COLO668 (cell line): ENCODE data around the gene PRSS23.
A peak's percentile ranks its signal among the peaks of the same experiment; 100 is the strongest.

Source experiments
- DNase-seq: peaks from one replicate; lab custom pipeline; 2025; ENCODE audit not compliant: unreplicated experiment; lab: John Stamatoyannopoulos, UW

PRSS23 gene

DNA sequence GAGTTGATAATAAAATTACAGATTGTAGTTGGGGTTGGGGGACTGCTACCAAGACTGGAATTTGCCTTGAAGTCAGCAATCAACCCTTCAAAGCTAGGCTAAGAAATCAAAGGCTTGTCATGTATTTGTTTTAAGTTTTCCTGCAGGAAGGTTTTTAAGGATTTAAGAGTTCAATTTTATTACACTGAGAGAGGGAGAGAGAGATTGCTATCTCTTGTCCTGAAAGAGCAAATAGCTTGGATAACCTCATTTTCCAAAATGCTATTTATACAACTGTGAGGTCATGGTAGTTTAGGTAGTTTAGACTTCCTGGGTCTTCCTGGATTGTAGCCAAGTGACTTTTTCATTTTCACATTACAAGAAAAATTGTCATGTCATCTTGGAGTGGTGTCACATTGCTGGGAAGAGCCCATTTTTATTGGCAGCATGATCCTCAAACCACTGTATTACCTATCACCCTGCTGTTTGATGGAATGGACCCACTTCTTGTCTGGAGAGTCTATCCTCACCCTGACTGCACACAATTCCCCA is 10.1 kb upstream of the PRSS23 start:
- no peak for DNase-seq

GRCh38 chr11:86790867-86791849 is 9.2 kb upstream of the PRSS23 start:
- no peak for DNase-seq

DNA sequence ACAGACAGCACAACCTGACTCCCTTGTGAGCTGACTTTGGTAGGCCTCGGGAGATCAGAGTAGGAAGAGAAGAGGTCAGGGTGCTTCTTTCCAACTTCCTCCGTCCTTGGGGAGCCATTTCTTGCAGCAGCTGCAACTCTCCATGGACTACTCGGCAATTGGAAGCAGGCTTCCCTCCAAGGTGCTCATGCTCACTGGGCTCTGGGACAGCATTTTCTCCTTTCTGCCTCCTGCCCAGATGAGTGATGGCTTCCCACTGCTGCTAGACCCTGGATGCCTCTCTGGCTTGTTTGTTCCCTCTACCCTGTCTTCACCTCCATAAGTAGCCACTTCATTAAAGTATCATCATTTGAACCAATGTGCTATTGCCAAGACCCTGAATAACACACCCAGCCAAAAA is 8.2 kb upstream of the PRSS23 start:
- no peak for DNase-seq

DNA sequence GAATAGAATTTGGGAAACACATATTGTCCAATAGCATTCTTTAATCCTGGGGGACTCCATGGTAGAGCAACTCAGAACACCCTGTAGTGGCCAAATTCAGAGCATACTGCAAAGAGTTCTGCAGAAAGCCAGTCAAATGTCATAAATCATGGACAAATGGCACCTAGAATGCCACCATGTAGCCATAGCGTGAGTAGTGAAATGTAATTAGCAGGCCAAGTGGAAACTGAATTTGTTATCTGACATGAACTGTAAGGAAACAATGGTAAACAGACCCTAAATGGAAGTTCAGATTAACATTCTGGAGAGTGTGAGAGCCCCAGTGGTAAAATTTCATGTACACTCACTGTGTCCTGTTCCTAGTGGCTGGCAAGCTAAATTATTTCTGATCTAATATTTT is 7.0 kb upstream of the PRSS23 start:
- no peak for DNase-seq

DNA sequence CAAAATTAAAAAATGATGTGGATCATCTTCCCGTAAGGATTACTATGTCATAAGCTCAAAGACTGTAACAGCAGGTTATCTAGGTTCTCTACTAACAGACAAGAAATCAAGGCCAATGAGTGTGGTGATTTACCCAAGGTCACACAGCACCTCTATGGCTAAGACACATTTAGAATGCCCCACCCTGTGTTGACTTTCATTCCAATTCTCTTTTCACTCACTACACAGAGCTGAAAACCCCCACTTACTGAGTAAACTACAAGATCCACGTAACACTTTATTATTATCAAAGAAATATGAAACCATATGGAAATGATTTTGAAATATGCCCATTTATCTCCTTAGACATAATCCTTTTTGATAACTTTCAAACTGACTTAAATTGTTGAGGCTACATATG is 4.8 kb upstream of the PRSS23 start:
- no peak for DNase-seq

DNA sequence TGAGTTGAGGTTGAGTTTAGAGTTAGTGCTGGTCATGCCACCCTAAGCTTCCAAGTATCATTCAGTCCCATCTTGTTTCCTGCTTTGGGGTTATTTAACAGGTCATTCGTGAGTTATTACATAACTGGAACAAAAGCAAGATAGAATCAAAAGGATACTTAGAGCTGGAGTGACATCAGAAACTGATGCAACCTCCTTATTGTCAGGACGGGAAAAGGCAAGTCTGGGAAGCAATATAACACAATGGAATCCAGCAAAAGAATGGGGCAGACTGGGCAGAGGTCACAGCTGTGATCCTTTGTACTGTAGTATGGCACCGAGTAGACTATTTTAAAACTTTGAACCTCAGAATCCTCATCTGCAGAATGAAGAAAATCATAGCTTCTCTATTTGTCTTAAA is 4.4 kb upstream of the PRSS23 start:
- no peak for DNase-seq

DNA sequence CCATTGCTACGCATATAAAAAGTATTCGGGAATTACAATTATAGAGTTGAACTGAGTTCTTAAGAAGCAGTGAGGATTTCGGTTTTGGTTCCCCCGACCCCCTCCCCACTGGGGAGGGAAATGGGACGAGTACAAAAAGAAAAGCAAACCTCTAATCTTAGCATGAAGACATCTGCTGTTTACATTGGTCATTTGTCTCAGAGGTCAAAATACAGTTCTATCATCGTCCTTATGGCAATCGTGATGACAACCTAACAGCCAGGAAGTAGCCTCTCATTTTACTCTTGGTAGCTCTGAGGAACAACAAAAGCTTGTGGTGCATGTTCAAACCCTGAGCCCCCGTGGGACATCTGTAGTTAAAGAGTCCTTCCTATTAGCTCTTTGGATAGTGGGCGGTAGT is 3.2 kb upstream of the PRSS23 start:
- DNase-seq: no peak

DNA sequence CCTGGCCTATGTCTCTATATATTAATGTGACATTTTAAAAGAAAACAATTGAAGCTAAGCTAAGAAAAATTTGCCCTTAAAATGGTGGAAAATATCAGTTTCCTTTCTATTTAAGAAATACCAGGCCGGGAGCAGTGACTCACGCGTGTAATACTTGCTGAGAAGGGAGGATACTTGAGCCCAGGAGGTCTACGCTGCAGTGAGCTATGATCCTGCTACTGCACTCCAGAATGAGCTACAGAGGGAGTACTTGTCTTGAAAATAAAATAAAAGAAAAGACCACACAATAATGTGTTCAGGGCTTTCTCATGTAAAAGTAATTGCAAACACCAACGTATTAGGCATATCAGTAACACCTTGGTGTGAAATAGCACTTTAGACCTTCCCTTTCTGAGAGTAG is 1.4 kb upstream of the PRSS23 start:
- DNase-seq: no peak

GRCh38 chr11:86799680-86800075 is 664 bp upstream of the PRSS23 start:
- DNase-seq: no peak

DNA sequence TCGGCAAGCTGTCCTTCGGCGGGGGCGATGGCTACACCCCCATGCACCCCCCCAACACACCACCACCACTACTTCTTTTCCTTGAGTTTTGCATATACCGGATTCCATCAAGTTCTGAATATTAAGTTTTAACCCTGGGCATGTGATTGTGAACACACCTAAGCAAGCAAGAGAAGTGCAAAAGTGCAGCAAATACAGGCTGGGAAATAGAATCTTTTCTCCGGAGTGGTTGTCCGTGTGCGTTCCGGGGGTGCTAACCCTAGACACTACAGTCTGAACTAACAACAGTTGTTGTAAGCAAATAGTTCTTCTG is 574 bp downstream of the PRSS23 start:
- DNase-seq: no peak

- no peak for DNase-seq
Observed at GRCh38 chr11:86801364-86801763, 1.0 kb downstream of the PRSS23 start.

DNA sequence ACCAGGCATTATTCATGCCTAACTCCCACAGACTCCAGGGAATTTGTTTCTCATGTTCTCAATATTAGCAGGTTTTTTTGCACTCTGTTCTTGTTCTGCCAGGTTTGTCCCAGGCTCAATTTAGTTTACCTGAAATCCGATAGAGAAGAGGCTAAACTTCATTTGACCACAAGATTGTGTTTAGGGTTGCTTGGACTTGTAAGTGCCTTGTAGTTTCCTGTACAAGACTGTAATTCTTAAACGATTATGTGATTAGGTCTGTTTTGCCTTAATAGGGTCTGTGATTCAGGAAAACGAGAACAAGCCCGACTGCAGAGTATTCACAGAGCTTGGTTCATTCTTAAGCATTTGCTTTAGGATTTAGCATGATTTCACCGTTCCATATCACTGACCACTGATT is 1.8 kb downstream of the PRSS23 start:
- DNase-seq: no peak

DNA sequence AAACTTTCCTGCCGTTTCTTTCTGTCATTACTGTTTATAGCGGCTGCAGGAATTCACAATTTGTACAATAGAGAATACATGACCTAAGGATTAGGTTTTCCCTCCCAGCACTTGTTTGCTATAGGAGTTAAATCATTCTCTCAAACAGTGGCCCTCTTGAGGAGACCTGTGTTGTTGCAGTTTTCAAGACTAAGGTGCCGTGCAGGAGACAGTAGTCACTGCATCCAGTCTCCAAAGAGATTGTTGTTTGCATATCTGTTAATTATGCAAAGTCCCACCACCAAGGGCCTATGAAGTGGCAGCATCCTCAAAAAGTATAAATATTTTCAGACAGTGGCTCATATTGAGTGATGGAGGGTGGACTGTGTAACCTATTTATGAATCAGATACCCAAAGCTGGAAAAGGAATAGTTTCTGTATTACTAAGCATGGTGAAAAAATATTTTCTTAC is 2.3 kb downstream of the PRSS23 start:
- peak; percentile 22 for DNase-seq

- no peak for DNase-seq
Observed at GRCh38 chr11:86803136-86804045, 3.0 kb downstream of the PRSS23 start.

DNA sequence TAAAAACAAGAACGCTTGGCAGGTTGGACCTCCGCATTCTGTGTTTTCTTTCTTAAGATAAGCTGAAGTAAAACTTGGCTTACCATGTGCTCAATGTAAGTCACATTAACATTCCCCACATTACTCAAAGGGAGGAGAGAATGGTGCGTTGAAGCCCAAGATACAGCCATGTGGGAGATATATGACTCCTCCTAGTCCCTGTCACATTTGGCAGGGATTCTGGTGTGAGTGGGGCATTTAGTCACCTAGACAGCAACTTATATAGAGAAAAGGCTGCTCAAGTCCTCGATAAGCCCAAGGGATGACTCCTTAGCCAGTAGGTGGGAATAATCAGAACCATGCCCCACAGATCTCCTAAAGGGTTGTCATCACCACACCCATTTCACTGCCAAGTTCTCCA is 4.6 kb downstream of the PRSS23 start:
- DNase-seq: no peak

DNA sequence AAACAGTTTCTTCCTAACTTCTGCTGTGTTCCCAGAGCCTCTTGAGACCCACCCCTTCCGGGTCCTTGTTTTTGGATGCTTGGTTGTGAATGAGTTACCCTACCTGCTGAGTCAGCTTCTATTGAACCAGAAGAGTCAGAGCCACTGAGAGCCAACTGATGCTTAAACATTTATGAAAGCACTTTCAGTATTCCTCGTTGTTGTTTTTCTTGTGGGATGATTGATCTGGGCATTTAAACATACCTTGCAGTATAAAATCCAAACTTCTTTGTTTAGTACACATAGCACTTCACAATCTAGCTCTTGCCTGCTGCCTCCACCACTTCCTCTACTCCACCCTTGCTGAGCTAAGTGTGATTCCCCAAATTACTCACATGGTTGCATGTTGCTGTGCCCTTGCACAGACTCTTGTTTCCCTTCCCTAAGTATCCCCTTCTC is 5.5 kb downstream of the PRSS23 start:
- no peak for DNase-seq

DNA sequence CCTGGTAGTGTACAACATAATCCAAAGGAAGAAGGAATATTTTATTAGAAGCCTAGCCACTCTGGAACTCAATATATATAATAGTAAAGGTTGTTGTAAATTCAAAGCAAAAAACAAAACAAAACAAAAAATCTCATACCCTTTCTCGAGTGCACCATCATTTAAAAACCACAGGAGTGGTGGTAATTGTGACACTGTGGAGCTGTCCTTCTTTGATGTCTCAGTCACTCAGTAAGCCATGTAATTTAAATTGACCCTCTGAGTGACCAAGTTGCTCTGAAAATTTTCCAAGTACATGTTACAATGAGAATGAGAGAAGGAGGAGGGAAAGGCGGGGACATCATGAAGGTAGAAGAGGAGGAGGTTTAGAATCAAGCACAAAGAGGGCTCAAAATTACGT is 6.6 kb downstream of the PRSS23 start:
- no peak for DNase-seq

DNA sequence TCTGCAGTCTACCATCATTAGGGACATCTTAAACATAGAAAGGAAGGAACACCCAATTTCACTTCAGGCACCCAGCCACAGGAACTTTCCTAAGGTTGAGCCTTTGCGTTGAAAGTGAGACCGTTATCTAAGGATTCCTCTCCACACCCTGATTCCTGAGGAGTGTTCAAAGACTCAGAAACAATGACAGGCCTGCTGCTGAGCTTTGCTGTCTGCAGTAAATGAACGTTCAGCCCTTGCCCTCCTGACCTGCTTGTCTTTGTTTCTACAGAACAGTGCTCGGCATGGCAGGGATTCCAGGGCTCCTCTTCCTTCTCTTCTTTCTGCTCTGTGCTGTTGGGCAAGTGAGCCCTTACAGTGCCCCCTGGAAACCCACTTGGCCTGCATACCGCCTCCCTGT is 7.0 kb downstream of the PRSS23 start:
- DNase-seq: no peak

- DNase-seq: no peak
Observed at GRCh38 chr11:86809561-86809960, 9.2 kb downstream of the PRSS23 start.

DNA sequence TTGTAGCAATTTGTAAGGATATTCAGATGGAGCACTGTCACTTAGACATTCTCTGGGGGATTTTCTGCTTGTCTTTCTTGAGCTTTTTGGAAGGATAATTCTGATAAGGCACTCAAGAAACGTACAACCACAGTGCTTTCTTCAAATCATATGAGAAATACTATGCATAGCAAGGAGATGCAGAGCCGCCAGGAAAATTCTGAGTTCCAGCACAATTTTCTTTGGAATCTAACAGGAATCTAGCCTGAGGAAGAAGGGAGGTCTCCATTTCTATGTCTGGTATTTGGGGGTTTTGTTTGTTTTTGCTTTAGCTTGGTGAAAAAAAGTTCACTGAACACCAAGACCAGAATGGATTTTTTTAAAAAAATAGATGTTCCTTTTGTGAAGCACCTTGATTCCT is 9.9 kb downstream of the PRSS23 start:
- no peak for DNase-seq

GRCh38 chr11:86811637-86812321 is 11.4 kb downstream of the PRSS23 start:
- DNase-seq: peak; percentile 26
